Measurements from ENCODE around the gene DOK1.

DOK1 gene

GRCh38 chr2:74584088-74584645 is 29.6 kb downstream of the DOK1 start:
- Histone ChIP-seq H3K4me2 (ENCODE audit: low read length) (no peak overlapping the region), H4K20me1 (ENCODE audit: control insufficient read depth, insufficient read depth, low read depth, low read length) (no peaks in the 10 kb centered on the region), H3K27ac (ENCODE audit: low read depth, low read length) (no peak overlapping the region), H3K79me2 (ENCODE audit: control insufficient read depth, low read length) (no peaks in the 10 kb centered on the region), H3K27me3 (ENCODE audit: control insufficient read depth, low read length) (0 out of 2 replicates have a peak, but pooled peaks cover 2% of the 10 kb centered on the region), H3K36me3 (ENCODE audit: control insufficient read depth, low read length) (no peaks in the 10 kb centered on the region), H3K9me3 (ENCODE audit: control insufficient read depth, insufficient read depth, low read length) (no peaks in the 10 kb centered on the region), H3K4me3 (ENCODE audit: low read length) (no peak overlapping the region), H3K4me1 (ENCODE audit: control insufficient read depth, low read length) (peaks cover 6% of the 10 kb centered on the region), H3K9me2 (replicated peaks; ENCODE audit: control insufficient read depth, low read length) (no peaks in the 10 kb centered on the region), H3F3A (ENCODE audit: control insufficient read depth, insufficient read depth) (no peaks in the 10 kb centered on the region)
- no peak for TF ChIP-seq EZH2phosphoT487 (IDR thresholded peaks at IDR 0.05; ENCODE audit: borderline replicate concordance, low read length)
- TF ChIP-seq CTCF (IDR thresholded peaks at IDR 0.05; ENCODE audit: low read depth, low read length, poor library complexity, severe bottlenecking), result no peak

- Histone ChIP-seq H3K27ac (ENCODE audit: low read depth, low read length) (no peak overlapping the region), H3K4me2 (ENCODE audit: low read length) (peak overlapping the region; percentile 15; the same call in 1 of the 2 replicates), H3K27me3 (ENCODE audit: control insufficient read depth, low read length) (0 out of 2 replicates have a peak, but pooled peaks cover 9% of the 10 kb centered on the region), H3K36me3 (ENCODE audit: control insufficient read depth, low read length) (no peaks in the 10 kb centered on the region), H3K9me3 (ENCODE audit: control insufficient read depth, insufficient read depth, low read length) (no peaks in the 10 kb centered on the region), H4K20me1 (ENCODE audit: control insufficient read depth, insufficient read depth, low read depth, low read length) (no peaks in the 10 kb centered on the region), H3K4me3 (ENCODE audit: low read length) (no peak overlapping the region), H3K4me1 (ENCODE audit: control insufficient read depth, low read length) (peaks cover 6% of the 10 kb centered on the region), H3F3A (ENCODE audit: control insufficient read depth, insufficient read depth) (no peaks in the 10 kb centered on the region), H3K9me2 (replicated peaks; ENCODE audit: control insufficient read depth, low read length) (no peaks in the 10 kb centered on the region), H3K79me2 (ENCODE audit: control insufficient read depth, low read length) (no peaks in the 10 kb centered on the region)
- TF ChIP-seq EZH2phosphoT487 (IDR thresholded peaks at IDR 0.05; ENCODE audit: borderline replicate concordance, low read length) (no peak), CTCF (IDR thresholded peaks at IDR 0.05; ENCODE audit: low read depth, low read length, poor library complexity, severe bottlenecking) (peak; percentile 28)
Observed at GRCh38 chr2:74585406-74586185, 31.1 kb downstream of the DOK1 start.

- peaks cover 20% of the 10 kb centered on the region for H3K27me3 ChIP-seq (ENCODE audit: control insufficient read depth, low read length)
- H3K27ac ChIP-seq (ENCODE audit: low read depth, low read length), result no peak overlapping the region
- H4K20me1 ChIP-seq (ENCODE audit: control insufficient read depth, insufficient read depth, low read depth, low read length), result no peaks in the 10 kb centered on the region
- no peaks in the 10 kb centered on the region for H3F3A ChIP-seq (ENCODE audit: control insufficient read depth, insufficient read depth)
- TF ChIP-seq EZH2phosphoT487 (IDR thresholded peaks at IDR 0.05; ENCODE audit: borderline replicate concordance, low read length), result no peak
- peak; percentile 73 for TF ChIP-seq CTCF (IDR thresholded peaks at IDR 0.05; ENCODE audit: low read depth, low read length, poor library complexity, severe bottlenecking)
- no peaks in the 10 kb centered on the region for H3K9me2 ChIP-seq (replicated peaks; ENCODE audit: control insufficient read depth, low read length)
- H3K79me2 ChIP-seq (ENCODE audit: control insufficient read depth, low read length), result no peaks in the 10 kb centered on the region
- no peak overlapping the region for H3K4me3 ChIP-seq (ENCODE audit: low read length)
- H3K4me2 ChIP-seq (ENCODE audit: low read length), result no peak overlapping the region
- H3K9me3 ChIP-seq (ENCODE audit: control insufficient read depth, insufficient read depth, low read length), result no peaks in the 10 kb centered on the region
- no peaks in the 10 kb centered on the region for H3K36me3 ChIP-seq (ENCODE audit: control insufficient read depth, low read length)
- peaks cover 6% of the 10 kb centered on the region for H3K4me1 ChIP-seq (ENCODE audit: control insufficient read depth, low read length)
Observed at GRCh38 chr2:74587664-74588277, 33.3 kb downstream of the DOK1 start.
